CD4-positive, alpha-beta memory T cell (primary cell): ENCODE data around the gene SHF. TPM values are rescaled to one million over a fixed set of nuclear protein-coding genes. Genes with fewer than 3 reads are reported as not detected.

Experiments
- polyA plus RNA-seq, 2 donors: library from polyadenylated mRNA; unstranded; fragments of 300-500 nt; fragmentation: Illumina TruSeq; gene quantifications; one replicate each; pipeline ENCODE4 v1.2.3, GENCODE V29; 2021
- total RNA-seq, 2 experiments: library from RNA; stranded (reverse); gene quantifications; one replicate each; pipeline ENCODE4 v1.2.3, GENCODE V29; 2021

Gene SHF
- total and polyA plus RNA-seq, 4 experiments from 2014 or later = 0.66 to 6.7 (median 3.5) TPM

Other genes with a start within 250 kb of the SHF start
- not detected for gene TERB2, start 231.3 kb downstream of the SHF start, total RNA-seq
- not detected for gene TERB2, start 231.3 kb downstream of the SHF start, polyA plus RNA-seq
- gene SORD, start 164.8 kb downstream of the SHF start, total RNA-seq = 1 to 10 TPM; 4.2 to 4.4 TPM
- gene SORD, start 164.8 kb downstream of the SHF start, polyA plus RNA-seq = 1 to 10 TPM; 6.7 to 7.0 TPM
- under 1 TPM; 0.06 TPM for gene DUOX2, start 73.8 kb downstream of the SHF start, total RNA-seq
- gene DUOX2, start 73.8 kb downstream of the SHF start, polyA plus RNA-seq = under 1 TPM in 1 of 2 donors, not detected in 1; 0.02 TPM
- gene DUOXA2, start 73.6 kb downstream of the SHF start, total RNA-seq = not detected
- not detected for gene DUOXA2, start 73.6 kb downstream of the SHF start, polyA plus RNA-seq
- gene DUOXA1, start 58.1 kb downstream of the SHF start, total RNA-seq = under 1 TPM; 0.23 to 0.97 TPM
- not detected for gene DUOXA1, start 58.1 kb downstream of the SHF start, polyA plus RNA-seq
- gene DUOX1, start 58.0 kb downstream of the SHF start, total RNA-seq = under 1 TPM; 0.06 to 0.19 TPM
- 1 to 10 TPM in 1 of 2 donors, under 1 TPM in 1; 0.19 to 2.9 TPM for gene DUOX1, start 58.0 kb downstream of the SHF start, polyA plus RNA-seq
- gene SLC28A2, start 64.3 kb upstream of the SHF start, total RNA-seq = not detected
- not detected for gene SLC28A2, start 64.3 kb upstream of the SHF start, polyA plus RNA-seq
- gene GATM, start 190.6 kb upstream of the SHF start, total RNA-seq = 1 to 10 TPM; 1.1 to 1.6 TPM
- gene GATM, start 190.6 kb upstream of the SHF start, polyA plus RNA-seq = under 1 TPM in 1 of 2 donors, not detected in 1; 0.26 TPM